GM21619 (cell line): Measurements from ENCODE around the gene SMNDC1.
"Not testable (repeated sequence)": the region's sequence is repeated elsewhere in the genome, so short reads cannot be mapped to it uniquely, and the experiment has no call there.

Experiments
- ATAC-seq: cut with Tn5 transposase; IDR thresholded peaks from one replicate; pipeline ENCODE4 v1.9.1; 2021; ENCODE audit not compliant: unreplicated experiment

The SMNDC1 gene

DNA sequence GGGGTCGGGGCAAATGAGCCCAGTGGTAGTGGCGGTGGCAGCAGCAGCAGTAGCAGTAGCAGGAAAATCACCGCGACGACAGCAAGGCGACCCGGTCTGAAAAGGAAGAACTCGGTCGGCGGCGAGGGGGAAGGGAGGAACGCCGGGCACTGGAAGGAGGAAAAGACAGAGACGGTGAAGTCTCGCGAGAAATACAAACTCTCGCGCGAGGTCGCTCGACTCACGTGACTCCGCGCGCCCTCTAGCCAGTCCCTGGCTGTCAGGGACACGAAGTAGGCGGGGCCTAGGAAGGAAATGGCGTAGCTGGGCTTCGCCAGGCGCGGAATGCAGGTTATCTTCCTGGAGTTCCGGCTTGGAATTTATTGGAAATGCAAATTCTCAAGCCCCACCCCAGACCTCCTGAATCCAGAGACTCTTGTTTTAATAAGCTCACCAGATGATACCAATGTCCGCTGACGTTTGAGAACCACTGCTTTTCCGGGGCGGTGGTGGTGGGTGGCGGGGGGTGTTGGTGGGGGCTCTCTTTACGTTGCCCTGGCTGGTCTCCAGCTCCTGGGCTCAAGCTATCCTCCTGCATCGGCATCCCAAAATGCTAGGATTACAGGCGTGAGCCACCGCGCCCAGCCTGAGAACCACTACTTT lies at the start of gene SMNDC1:
SMNDC1 (minus strand) TSS at position 141 of the 642 bp plus-strand sequence. CDS start 1,333 bp downstream, outside the sequence.
- ATAC-seq = peak; percentile 84

DNA sequence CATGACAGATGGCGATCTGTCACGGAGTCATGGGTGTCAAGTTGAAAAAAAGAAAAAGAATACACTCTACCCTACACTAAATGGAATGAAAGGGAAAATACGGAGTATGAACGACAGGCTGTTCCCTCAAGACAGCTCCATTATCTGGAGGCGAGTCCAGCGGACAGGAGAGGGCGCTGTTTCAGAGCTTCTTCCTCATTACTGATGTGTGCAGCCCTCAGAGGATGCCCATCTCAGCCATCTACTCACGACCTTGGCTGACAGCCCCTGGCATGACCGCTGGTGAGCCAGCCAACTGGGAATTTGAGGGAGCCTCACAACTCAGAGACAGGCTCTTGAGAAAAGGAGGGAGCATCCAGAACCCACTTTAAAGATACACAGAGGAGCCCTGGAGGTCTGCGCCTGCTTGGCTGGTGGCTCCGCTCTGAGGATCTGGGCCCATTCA lies 49.6 kb upstream of the SMNDC1 start:
- ATAC-seq = peak; percentile 19

DNA sequence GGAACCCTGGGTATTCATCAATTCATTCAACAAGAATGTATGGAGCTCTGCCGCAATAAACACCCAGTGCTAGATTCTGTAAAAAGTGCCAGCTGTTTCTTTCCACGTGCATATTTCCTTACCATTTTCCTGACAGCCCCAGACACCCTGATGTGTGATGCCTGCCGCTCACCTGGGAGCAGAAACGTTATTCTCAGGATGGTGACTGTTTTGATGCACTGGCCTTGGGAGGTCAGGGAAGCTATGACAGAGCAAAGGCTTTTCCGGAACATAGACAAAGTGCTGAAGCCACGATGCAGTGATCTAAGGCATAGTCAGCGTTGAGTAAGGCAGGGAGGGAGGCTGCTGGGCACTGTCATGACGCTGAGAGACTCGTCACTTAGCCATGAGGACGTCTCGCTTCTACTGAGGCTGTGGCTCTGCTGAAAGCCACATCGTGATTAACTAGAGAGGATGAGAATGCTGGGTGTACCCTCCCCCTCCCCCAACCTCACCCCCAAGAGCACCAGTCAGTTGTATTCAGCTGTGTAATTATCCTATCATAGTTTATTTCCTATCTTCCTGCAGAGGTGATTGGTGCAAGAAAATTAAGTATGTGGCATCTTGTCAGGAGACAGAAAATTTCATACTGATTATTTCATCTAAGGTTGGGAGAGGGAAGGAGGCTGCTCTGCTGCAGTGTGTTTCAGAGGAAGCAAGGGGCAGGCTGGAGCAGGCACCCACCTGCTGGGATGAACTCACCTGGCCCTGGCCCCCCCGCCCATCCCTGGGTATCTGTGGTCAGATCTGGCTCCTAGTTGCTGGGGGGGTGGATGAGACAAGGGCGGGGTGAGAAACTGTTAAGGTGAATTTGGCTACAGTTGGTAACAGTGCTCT lies 48.8 kb upstream of the SMNDC1 start:
- ATAC-seq = no peak

DNA sequence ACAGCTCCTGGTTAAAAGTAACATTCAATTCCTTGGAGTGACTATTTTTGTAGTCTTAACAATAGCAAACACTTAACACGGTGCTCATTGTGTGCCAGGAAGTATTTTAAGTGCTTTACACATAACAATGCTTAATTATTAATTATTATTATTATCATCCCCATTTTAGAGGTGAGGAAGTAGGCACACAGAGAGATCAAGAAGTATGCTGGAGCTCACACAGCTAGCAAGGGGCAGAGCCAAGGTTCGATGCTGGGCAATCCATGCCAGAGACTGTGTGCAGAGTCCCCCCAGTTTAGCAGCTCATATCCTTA lies 48.2 kb upstream of the SMNDC1 start:
- ATAC-seq = no peak

DNA sequence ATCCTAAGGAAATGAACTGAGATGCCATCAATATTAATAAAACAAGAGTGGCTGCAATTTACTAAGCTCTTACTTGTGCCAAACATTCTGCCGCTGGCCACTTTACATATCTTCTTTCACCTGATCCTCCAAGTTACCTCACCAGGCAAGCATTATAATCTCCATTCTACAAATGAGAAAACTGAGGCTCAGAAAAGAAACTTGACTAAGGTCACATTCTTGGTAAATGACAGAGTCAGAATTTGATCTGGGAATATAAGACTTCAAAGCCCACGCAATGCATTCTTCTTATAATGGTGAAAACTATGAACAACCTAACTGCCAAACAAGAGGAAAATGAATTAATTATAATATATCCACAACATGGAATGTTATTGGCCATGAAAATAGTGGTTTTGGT lies 46.1 kb upstream of the SMNDC1 start:
- ATAC-seq = no peak

DNA sequence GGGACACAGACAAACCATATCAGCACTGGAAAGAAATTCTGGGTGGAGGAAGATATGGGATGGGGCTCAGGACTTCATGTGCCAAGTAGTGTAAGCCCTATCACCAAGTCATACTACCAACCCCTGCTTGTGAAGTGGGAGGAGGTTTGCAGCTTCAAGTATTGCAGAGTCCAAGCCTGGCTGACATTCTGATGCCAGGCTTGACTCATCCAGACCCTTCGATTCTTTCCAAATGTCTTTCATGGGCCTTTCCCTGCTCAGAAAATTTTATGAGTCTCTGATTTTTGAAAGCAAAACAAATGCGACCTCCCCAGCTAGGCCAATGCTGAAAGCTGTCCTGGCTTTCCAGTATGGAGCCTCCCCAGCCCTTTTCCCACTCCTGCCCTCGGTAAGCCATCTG lies 45.1 kb upstream of the SMNDC1 start:
- ATAC-seq = no peak

DNA sequence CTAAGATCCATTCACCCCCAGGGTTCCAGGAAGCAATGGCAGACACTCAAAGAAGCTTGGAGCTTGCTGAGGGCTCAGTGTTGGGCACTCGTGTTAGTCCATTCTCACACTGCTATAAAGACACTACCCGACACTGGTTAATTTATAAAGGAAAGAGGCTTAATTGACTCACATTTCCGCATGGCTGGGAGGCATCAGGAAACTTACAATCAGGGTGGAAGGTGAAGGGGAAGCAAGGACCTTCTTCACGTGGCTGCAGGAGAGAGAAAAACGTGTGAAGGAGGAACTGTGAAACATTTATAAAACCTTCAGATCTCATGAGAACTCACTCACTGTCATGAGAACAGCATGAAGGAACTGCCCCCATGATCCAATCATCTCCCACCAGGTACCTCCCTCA lies 44.7 kb upstream of the SMNDC1 start:
- ATAC-seq = no peak

DNA sequence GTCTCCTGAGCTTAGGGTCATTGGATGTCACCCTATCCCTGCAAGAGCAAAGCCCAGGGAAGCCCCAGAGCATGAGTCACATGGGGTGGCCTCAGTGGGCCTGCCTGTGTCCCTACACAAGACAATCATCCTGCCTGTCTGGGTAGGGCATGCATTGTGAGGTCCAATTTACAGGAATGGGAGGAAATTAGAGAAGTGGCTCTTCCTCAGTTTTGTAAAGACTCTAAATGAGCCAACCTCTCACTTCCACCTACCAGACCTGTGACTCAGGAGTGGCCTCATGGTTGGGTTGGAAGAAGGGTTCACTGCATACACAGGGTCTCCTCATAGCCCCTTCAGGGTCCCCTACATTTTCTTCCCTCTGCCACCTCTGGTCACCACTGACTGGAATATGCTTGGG lies 43.6 kb upstream of the SMNDC1 start:
- ATAC-seq = no peak

DNA sequence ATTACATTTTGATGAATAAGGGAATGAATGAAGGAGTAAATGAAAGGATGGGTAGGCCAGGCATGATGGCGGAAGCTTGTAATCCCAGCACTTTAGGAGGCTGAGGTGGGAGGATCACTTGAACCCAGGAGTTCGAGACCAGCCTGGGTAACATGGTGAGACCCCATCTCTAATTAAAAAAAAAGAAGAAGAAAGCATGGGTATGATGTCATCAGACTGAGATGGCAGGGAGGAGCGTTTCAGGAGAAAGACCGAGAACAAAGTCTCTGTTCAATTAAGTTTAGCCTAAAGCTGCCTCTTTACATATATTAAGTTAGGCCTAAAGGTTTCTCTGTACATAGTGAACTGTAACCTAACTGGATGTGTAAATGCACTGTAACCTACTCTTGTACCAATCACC lies 42.2 kb upstream of the SMNDC1 start:
- ATAC-seq = no peak

DNA sequence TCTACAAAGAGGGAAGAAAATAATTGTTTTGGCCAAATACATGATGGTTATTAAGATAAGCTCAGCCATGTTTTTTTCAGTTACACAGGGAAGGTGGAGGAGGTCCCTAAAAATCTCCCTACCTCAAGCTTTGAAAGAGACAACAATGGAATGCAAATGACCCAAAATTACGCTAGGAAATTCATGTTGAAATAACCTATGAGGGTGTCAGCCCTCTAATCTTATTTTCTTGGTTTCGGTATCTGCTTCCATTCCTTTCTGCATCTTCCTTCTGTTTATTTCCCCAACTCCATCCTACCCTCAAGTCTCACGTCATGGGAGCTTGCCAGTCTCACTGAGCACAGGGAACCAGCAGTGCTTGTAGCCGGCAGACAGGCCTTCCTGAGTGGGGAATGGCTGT lies 40.6 kb upstream of the SMNDC1 start:
- no peak for ATAC-seq

DNA sequence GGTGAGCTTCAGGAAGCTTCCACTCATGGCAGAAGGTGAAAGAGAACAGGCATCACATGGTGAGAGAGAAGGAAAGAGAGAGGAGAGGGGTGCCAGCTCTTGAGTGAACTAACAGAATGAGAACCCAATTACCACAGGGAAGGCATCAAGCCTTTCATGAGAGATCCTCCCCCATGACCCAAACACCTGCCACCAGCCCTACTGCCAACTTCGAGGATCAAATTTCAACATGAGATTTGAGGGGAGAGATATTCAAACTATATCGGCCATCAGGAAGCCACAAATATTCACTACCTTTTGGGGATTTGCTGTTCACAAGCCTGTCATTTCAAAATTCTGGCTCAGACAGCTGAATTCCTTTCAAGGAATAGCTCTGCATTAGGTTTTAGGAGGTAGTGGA lies 39.9 kb upstream of the SMNDC1 start:
- ATAC-seq = no peak

DNA sequence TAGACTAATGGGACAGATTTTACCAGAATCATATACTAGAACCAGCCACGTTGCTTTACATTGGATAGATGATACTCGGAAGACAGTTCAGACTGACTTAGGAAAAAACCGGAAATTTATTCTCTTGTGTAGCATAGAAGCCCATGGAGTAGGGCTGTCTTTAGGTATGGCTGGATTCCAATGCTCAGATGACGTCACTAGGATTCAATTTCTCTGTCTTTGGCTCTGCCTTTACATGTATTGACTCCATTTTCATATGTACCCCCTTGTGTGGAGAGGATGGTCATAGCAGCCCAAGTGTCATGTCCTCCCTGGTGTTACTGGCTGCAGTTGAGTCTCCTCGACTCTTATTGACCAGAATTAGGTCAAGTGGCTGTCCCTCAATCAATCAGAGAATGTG lies 39.2 kb upstream of the SMNDC1 start:
- ATAC-seq = no peak

DNA sequence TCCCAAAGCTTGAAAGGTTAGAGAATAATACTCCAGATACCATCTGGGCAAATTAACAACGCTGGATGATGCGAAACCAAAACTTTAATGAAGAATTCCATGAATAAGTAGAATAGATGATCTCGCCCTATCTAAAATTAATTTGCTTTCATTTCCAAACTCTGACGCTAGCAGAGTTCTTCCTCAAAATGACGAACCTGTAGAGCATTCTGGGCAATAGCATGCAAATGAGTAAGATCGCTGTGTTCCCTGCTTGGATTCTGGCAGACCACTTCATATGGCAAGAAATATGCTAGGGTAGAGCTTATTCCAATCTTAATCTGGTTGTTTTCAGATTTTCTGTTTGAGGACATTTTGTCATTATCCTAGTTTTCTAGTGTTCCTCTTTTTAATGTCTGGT lies 36.1 kb upstream of the SMNDC1 start:
- ATAC-seq = no peak

DNA sequence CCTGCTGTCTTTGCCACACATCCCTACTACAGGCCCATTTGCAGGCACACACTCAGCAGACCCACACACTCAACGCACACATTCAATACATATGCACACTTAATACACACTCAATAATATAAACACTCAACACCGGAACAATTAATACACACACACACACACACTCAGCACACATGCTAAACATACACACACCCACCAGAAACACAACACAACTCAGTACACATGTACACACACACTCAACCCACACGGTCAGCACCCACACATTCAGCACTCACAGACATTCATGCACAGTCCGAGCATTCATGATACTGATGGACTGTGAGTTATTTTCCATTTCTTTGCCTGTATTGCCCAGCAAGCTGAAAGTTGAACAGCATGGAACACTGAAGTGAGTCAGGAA lies 35.4 kb upstream of the SMNDC1 start:
- no peak for ATAC-seq

DNA sequence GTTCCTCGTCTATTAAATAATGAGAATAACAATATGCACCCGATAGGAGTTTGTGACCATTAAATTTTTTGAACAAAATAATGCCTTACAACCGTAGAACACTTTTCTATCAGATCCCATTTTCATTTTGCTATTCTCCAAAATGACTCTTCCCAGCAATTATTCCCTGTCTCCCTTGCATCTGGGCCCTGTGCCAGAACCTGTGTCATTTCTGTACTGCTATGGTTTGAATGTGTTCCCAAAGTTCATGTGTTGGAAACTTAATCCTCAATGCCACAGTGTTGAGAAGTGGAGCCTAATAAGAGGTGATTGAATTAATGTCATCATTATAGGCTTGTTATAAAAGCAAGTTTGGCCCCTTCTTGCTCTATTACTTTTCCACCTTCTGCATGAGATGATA lies 33.2 kb upstream of the SMNDC1 start:
- no peak for ATAC-seq

DNA sequence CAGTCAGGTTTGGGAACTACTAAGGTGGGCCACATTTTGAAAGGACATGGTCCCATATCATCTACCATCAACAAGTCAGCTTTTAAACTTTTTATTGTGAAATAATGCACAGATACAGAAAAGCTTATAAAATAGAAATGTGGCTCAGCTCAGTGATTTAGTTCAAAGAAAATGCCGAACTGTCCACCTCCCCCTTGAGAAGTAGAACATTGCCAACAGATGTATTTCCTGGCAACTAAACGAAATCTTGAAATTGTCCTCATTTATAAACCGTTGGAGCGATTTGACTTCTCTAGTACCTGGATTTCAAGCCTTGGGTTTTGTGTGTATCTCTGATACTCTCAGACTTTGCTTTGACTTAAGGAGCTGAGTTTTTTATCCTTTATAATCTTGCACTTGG lies 32.7 kb upstream of the SMNDC1 start:
- no peak for ATAC-seq

DNA sequence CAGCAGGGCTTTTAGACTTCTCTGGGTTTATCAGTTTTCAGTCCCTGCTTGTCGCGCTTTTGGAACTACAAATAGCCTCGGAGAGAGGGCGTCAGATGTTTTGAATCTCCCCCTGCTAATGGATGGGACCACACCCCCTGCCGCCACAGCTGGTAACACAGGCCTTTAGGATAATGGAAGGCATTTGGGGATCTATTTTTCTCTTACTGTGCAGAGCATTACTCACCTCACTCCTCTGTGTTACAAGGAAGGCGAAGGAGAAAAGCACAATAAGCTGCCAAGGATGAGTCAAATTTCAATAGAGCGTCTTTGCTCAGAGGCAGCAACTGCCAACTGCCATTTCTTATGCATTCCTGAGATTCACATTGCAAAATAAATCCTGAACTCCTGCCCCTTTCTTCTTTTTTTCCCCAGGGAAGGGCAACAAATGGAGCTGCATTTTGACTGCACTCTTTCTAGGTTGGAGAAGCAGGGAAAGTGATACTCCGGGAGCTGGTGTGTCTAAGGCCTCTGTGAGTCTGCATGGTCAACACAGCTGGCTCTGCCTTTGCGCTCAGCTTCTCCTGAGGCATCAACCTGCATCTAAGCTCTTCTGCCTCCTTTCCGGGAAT lies 31.5 kb upstream of the SMNDC1 start:
- no peak for ATAC-seq

DNA sequence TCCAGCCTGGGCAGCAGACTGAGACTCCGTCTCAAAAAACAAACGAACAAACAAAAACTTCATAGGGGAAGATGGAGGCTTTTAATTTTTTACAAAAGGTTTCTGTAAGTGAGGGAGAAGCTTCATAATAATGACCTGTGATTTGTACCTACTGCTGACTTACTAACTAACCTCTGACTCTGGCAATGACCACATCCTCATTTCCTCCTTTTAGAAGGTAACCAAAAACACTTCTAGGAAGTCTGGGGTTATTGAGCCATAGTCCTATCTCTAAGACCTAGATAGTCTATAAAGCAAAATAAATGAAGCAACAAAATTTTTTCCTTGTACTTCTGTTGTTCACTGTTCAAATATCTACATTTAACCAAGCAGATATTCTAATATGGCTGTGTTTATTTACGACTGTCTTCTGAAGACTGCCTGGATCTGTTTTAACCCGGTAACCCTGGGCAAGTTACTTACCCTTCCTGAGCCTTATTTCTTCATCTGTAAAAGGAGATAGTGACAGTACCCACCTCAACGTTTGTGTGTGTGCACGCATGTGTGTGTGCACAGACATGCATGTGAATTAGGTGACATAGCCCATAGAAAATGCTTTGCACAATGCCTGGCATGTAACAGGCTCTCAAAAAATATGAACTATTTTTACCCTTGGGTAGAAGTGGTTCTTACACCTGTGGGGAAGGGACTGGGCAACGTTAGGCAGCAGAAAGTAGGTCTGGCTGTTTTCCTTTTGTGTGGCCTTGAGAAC lies 30.8 kb upstream of the SMNDC1 start:
- ATAC-seq = no peak

DNA sequence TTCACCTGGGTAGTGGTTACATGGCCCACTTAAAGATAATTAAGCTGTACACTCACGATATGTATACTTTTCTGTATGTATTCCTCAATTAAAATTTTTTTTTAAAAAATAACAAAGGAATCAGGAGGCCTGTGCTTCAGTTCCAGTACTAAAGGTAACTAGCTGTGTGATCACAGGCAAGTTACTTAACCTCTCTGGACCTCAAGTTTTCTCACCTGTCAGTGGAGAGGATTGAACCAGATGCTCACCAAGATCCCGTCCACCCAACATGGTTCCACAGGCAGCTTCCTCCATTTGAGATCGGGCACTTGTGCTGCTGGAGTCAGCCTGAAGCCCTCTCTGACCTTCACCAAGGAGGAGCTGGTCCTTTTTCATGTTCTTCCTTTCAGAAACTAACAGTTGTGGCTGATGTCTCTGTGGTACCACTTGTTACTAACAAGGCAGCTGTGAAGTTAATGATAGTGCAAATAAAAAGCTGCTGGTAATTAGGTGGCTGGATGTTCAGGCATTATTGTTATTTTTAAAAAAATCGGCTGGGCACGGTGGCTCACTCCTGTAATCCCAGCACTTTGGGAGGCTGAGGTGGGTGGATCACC lies 29.4 kb upstream of the SMNDC1 start:
- no peak for ATAC-seq

DNA sequence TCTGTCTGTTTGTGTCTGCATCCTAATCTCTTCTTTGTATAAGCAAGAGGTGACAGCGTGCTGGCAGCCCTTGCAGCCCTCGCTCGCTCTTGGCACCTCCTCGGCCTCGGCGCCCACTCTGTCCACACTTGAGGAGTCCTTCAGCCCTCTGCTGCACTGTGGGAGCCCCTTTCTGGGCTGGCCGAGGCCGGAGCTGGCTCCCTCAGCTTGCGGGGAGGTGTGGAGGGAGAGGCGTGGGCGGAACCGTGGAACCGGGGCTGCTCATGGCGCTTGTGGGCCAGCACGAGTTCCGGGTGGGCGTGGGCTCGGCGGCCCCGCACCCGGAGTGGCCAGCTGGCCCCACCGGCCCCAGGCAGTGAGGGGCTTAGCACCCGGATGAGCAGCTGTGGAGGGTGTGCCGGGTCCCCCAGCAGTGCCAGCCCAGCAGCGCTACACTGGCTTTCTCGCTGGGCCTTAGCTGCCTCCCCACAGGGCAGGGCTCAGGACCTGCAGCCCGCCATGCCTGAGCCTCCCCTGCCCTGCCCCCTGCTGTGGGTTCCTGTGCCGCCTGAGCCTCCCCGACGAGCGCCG lies 26.6 kb upstream of the SMNDC1 start:
- ATAC-seq = not testable (repeated sequence)

DNA sequence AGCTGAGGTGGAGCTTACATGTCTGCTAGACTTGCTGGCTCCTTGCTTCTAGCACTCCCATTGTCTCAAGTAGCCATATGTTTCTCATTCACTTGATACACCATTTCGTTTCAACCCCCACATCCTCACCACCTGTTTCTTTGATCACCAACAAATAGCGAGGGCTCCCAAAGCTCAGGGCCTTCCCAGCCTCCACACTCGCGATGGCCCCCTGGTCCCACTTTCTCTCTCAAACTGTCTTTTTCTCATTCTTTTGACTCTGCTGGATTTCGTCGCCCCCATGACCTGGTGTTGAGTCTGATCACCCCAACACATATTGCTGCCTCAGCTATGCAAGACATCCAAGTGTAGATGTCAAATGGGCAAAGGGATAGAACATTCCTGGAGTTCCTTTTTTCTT lies 26.0 kb upstream of the SMNDC1 start:
- ATAC-seq = no peak
